CD1c-positive myeloid dendritic cell (primary cell): ENCODE results near the gene DVL1.

Experiments used
- DNase-seq: peaks from one replicate; pipeline ENCODE4 v3.0.0-alpha.2; 2016; ENCODE audit errors: extremely low spot score

DVL1 gene

GRCh38 chr1:1356796-1357401, 7.7 kb upstream of the DVL1 start:
- no peak for DNase-seq

DNA sequence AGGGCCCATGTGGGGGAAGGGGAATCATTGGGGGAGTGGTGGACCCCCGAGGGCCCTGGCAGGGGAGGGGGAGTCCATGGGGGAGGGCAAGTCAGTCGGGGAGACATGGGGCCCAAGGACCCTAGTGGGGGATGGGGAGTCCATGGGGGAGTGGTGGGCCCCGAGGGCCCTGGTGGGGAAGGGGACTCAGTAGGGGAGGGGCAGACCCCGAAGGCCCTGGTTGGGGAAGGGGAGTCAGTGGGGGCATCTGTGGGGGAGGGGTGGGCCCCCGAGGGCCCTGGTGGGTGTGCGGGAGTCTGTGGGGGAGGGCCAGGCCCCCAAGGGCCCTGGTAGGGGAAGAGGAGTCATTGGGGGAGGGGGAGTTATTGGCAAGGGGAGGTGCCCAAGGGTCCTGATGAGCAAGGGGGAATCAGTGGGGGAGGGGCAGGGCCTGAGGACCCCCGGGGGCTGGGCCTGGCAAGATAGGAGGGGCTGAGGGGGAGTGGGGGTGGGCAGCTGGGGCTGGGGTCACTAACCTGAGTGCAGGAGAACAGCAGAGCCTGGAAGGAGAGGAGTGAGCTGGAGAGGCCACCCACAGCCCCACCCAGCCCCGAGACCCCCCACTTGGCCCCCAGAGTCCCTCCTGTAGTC, 7.1 kb upstream of the DVL1 start:
- no peak for DNase-seq

DNA sequence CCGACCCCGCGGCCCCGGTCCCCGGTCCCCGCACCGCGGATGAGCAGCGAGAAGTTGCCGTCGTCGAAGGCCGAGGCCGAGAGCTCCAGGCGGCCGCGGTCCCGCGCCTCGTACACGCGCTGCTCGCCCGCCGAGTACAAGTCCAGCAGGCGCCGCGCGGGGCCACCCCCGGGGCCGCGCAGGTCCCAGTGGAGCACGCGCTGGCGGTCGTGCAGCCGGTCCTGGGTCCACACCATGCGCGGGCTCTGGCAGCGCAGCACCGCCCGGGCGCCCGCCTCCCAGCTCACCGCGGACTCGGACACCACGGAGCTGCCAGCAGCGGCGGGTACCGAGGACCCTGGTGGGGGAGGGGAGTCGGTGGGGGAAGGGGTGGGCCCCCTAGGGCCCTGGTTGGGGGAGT, 6.2 kb upstream of the DVL1 start:
- peak; percentile 60 for DNase-seq

GRCh38 chr1:1354271-1355247, 5.3 kb upstream of the DVL1 start:
- DNase-seq: no peak

- no peak for DNase-seq
Measured at GRCh38 chr1:1353389-1354151, 4.4 kb upstream of the DVL1 start.

DNA sequence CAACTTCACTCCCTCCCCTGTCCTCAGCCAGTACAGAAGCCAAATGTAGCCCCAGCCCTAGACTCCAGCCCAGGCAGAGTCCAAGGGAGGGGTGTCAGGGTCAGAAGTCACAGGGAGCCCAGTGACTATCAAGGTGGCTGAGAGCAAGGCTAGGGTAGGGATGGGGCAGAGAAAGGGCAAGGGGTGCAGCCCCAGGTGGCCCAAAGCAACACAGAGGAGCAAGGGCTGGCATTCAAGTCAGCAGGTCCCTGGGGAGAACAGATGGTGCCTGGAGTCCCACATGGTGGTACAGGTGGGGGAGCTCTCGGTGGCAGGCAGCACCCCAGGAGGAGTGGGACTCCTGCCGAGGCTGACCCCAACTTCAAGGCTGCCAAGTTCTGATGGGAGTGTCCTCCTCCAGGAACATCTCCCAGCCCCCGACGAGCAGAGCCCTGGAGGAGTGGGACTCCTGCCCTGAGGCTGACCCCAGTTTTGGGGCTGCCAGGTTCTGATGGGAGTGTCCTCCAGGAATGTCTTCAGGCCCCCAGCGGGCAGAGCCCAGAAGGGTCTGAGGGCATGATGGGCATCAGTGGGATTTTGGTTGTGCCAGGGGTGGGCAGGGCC, 3.7 kb upstream of the DVL1 start:
- no peak for DNase-seq

GRCh38 chr1:1351511-1352427, 2.6 kb upstream of the DVL1 start:
- no peak for DNase-seq

DNA sequence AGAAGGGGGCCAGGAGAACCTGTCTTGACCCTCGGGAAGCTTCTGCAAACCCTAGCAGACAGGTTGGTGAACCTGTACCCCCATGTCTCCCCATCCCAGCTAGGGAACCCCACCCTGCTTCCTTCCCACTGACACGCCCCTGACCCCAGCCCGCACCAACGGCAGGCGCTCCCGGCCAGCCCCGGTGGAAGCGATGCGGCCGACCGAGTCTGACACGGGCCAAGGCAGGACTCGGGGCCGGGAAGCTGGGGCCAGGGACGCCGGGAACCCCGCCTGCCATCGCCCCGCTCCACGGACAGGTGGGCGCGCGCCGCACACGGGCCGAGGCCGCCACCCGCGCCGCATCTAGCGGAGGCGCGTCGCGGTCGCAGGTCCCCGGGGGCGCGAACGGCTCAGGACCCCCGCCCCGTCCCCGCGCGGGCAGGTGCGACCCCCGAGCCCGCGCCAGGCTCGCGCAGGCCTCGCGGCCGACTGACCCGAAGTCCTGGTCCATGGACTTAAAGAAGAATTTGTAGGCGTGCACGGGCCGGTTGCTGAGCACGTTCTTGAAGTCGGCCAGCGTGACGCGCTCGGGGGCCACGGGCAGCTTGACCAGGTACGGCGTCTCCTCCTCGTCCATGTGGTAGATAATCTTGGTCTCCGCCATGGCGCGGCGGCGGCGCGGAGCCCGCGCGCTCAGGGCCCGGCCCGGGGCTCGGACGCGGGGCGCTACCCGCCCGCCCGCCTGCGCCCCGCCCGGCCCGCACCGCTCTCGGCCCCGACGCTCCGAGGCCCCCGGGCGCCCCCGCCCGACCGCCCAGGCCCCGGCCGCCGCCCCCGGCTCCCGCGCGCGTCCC, 580 bp downstream of the DVL1 start:
- no peak for DNase-seq

- no peak for DNase-seq
Measured at GRCh38 chr1:1347663-1348419, 1.4 kb downstream of the DVL1 start.

GRCh38 chr1:1347026-1347595, 2.1 kb downstream of the DVL1 start:
- no peak for DNase-seq

DNA sequence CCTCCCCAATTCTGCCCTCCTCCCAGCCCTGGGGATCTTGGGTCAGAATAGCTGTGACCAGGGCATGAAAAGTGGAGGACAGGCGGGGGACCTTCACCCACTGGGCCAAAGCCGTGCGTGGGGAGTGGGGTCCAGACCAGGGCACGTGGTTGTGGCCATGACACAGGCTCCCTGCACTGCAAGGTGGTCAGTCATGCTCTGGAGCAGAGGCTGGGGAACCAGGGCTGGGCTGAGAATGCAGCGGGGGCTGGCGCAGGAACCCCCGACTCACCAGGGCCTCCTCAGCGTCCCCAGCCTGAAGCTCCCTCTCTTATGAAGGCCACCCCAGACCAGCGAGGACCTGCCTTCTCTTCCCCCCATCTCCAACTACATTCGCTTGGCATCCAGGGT, 2.7 kb downstream of the DVL1 start:
- no peak for DNase-seq

- DNase-seq: no peak
Measured at GRCh38 chr1:1345860-1346500, 3.2 kb downstream of the DVL1 start.

DNA sequence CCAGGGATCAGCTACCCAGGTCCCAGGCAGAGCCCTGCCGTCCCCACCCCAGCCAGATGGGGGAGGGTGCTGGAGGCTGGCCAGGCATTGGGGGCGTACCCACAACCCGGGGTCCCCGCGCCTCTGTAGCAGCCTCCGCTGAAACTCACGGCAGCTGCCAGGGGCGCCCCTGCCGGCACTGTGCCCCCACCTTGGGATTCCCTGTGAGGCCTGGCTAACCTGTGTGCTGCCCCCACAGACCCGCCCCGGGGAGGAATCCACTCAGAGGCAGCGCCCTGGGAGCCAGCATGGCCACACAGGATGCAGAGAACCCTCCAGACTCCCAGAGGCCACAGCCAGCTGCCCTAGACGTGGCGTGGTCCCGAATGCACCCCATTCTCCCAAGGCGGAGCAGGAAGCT, 3.8 kb downstream of the DVL1 start:
- DNase-seq: no peak

DNA sequence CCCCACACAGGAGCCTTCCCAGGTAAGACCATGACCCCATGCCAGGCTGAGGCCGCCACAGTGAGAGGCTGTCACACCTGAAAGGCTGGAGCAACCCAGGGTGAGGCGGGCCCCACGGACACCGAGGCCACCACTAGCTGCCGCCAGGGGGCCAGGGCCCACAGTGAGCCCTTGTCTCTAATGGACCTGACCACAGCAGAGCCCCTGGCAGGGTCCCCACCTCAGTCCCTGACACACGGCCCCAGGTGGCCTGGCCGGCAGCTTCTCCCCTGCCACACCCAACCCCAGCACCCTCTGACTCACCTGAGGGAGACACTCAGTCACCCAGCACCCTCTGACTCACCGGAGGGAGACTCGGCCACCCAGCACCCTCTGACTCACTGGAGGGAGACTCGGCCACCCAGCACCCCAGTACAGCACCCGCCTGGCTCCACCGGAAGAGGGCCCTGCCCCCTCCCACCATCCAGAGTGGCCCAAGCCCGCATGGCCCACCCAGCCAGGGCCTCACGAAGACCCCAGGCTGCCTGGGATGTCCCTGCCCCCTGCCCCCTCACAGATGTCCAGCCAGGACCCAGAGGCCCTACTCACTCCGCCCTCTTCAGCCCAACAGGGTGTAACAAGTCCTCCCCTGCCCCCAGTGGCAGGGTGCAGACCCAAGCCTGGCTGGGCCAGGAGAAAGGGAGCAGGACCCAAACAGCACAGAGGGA, 4.4 kb downstream of the DVL1 start:
- DNase-seq: no peak

- no peak for DNase-seq
Measured at GRCh38 chr1:1343811-1344421, 5.3 kb downstream of the DVL1 start.

DNA sequence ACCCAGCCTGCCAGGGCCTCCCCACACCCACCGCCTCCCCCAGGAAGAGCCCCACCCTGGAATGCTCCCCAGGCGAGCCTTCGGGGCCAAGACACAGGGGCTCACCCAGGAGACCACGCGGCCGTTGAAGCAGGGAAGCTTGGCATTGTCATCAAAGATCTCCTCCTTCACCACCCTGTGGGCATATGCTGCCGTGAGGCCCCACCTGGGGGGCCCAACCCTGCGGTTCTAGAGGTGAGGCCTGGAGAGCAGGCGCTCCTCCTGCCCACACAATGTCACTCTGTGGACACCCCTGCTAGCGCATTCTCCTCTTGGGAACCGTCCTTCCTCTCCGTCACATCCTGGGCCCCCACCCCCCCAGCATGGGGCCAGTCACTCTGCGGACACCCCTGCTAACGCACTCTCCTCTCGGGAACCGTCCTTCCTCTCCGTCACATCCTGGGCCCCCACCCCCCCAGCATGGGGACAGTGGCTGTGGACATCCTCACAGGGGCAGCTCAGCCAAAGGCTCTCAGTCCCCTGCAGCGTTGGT, 6.6 kb downstream of the DVL1 start:
- no peak for DNase-seq
